ENCODE data around the gene CFAP69.

DNA sequence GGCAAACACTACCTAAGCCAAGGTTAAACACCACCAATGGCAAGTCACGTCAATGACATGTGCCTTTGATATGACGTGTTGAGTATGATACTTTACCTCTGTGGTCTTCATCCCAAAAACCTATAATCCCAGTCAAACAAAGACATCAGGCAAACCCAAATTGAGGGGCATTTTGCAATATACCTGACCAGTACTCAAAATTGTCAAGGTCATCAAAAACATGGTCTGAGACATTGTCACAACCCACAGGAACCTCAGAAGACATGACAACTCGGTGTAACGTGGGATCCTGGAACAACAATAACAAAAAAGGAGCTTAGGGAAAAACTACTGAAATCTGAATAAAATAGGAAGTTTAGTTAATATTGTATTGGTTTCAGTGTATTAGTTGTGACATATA is 68.9 kb downstream of the CFAP69 start:
- TF ChIP-seq TAF1 (IDR thresholded peaks at IDR 0.05; ENCODE audit: borderline replicate concordance, insufficient read depth, low read length): no peak
- TF ChIP-seq SIN3A (IDR thresholded peaks at IDR 0.05; ENCODE audit: borderline replicate concordance, insufficient read depth, low read length): no peak
- TF ChIP-seq, protein P1, sequence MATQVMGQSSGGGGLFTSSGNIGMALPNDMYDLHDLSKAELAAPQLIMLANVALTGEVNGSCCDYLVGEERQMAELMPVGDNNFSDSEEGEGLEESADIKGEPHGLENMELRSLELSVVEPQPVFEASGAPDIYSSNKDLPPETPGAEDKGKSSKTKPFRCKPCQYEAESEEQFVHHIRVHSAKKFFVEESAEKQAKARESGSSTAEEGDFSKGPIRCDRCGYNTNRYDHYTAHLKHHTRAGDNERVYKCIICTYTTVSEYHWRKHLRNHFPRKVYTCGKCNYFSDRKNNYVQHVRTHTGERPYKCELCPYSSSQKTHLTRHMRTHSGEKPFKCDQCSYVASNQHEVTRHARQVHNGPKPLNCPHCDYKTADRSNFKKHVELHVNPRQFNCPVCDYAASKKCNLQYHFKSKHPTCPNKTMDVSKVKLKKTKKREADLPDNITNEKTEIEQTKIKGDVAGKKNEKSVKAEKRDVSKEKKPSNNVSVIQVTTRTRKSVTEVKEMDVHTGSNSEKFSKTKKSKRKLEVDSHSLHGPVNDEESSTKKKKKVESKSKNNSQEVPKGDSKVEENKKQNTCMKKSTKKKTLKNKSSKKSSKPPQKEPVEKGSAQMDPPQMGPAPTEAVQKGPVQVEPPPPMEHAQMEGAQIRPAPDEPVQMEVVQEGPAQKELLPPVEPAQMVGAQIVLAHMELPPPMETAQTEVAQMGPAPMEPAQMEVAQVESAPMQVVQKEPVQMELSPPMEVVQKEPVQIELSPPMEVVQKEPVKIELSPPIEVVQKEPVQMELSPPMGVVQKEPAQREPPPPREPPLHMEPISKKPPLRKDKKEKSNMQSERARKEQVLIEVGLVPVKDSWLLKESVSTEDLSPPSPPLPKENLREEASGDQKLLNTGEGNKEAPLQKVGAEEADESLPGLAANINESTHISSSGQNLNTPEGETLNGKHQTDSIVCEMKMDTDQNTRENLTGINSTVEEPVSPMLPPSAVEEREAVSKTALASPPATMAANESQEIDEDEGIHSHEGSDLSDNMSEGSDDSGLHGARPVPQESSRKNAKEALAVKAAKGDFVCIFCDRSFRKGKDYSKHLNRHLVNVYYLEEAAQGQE (IDR thresholded peaks at IDR 0.05; ENCODE audit: insufficient read depth in 1 of 2, low read depth in 2 of 2, low read length in 2 of 2): no peak
